K562 (cell line): ENCODE measurements around the gene CBX3. TPM values are rescaled to one million over a fixed set of nuclear protein-coding genes. Genes with fewer than 3 reads are reported as not detected.

Experiments used
- BRCA1 ChIP-seq, 2 experiments: fragments of 450-650 bp in 1 of 2; sonication (generic) in 1 of 2; formaldehyde crosslinking in 1 of 2; IDR thresholded peaks; 2 replicates each; pipeline versions ENCODE4 v1.5.0 to v1.6.1; 2017 to 2020; ENCODE audit warnings: mild to moderate bottlenecking in 1 of 2, missing genetic modification reagents in 1 of 2
- ETS2 ChIP-seq: IDR thresholded peaks from 2 replicates; pipeline ENCODE4 v1.6.1; 2016; ENCODE audit warnings: borderline replicate concordance, missing genetic modification characterization, mild to moderate bottlenecking, moderate library complexity, missing compliant biosample characterization; ENCODE audit not compliant: poor library complexity, severe bottlenecking
- FOXK1 ChIP-seq: sonication (generic); formaldehyde crosslinking; IDR thresholded peaks from 2 replicates; pipeline ENCODE4 v1.8.0; 2022; ENCODE audit warnings: missing genetic modification reagents, mild to moderate bottlenecking, borderline replicate concordance
- FUS ChIP-seq: fragments of 200-400 bp; formaldehyde crosslinking; optimal IDR thresholded peaks from 2 replicates; pipeline ENCODE3; 2017; ENCODE audit warnings: low read depth, low read length
- HDGF ChIP-seq: fragments of 450-650 bp; IDR thresholded peaks from 2 replicates; pipeline ENCODE4 v1.6.1; 2016
- MECOM ChIP-seq: fragments of 250-450 bp; sonication (Bioruptor Pico); IDR thresholded peaks from 2 replicates; pipeline ENCODE4 v1.8.0; 2022; ENCODE audit warnings: inconsistent platforms
- NELFE ChIP-seq: IDR thresholded peaks from 2 replicates; pipeline ENCODE4 v1.6.1; 2011; ENCODE audit warnings: mild to moderate bottlenecking; ENCODE audit not compliant: insufficient read depth, insufficient read length
- PHF21A ChIP-seq: fragments of 450-650 bp; IDR thresholded peaks from 2 replicates; pipeline ENCODE4 v1.6.1; 2017; ENCODE audit warnings: low read depth, borderline replicate concordance
- POLR2A ChIP-seq: fragments of 450-650 bp; conservative IDR thresholded peaks from 2 replicates; pipeline ENCODE4 v1.6.1; 2016
- POLR2AphosphoS2 ChIP-seq: IDR thresholded peaks from 2 replicates; pipeline ENCODE4 v1.6.1; 2012; ENCODE audit warnings: low read length, improper control_type of control experiment
- POLR3A ChIP-seq: IDR thresholded peaks from 2 replicates; pipeline ENCODE4 v1.6.1; 2011; ENCODE audit warnings: borderline replicate concordance, mild to moderate bottlenecking, moderate library complexity; ENCODE audit not compliant: insufficient read length, insufficient read depth; ENCODE audit errors: extremely low read depth
- PRPF4 ChIP-seq: fragments of 200-400 bp; formaldehyde crosslinking; IDR thresholded peaks from one replicate; pipeline ENCODE4 v1.6.1; 2017; ENCODE audit warnings: low read length, low read depth, mild to moderate bottlenecking; ENCODE audit not compliant: insufficient read depth, poor library complexity, severe bottlenecking
- RAD51 ChIP-seq: fragments of 450-650 bp; IDR thresholded peaks from 2 replicates; pipeline ENCODE4 v1.7.1; 2016; ENCODE audit warnings: low read depth, mild to moderate bottlenecking, borderline replicate concordance
- RBBP5 ChIP-seq: fragments of 200-600 bp; sonication (generic); IDR thresholded peaks from 2 replicates; pipeline ENCODE4 v1.6.1; 2012; ENCODE audit warnings: borderline replicate concordance, mild to moderate bottlenecking, low read length, control low read depth, inconsistent platforms; ENCODE audit not compliant: insufficient read depth, poor library complexity, severe bottlenecking
- SOX6 ChIP-seq: fragments of 450-650 bp; IDR thresholded peaks from 2 replicates; pipeline ENCODE4 v1.6.1; 2014; ENCODE audit warnings: mild to moderate bottlenecking
- TCFL5 ChIP-seq: fragments of 250-450 bp; sonication (Bioruptor Pico); conservative IDR thresholded peaks from 2 replicates; pipeline ENCODE4 v1.6.1; 2021; ENCODE audit warnings: mild to moderate bottlenecking, moderate library complexity, matching md5 sums
- WHSC1 ChIP-seq: IDR thresholded peaks from one replicate; pipeline ENCODE4 v1.6.1; 2012; ENCODE audit warnings: low read length, control low read depth, inconsistent platforms
- YBX1 ChIP-seq: fragments of 450-650 bp; IDR thresholded peaks from 2 replicates; pipeline ENCODE4 v1.7.1; 2016; ENCODE audit warnings: mild to moderate bottlenecking
- ZFPM2 ChIP-seq: fragments of 250-450 bp; sonication (Bioruptor Pico); IDR thresholded peaks from 2 replicates; pipeline ENCODE4 v1.5.1; 2022; ENCODE audit warnings: mild to moderate bottlenecking
- ZNF212 ChIP-seq: fragments of 450-650 bp; formaldehyde crosslinking; IDR thresholded peaks from 2 replicates; pipeline ENCODE4 v1.4.0; 2020; ENCODE audit warnings: mild to moderate bottlenecking
- ZNF324 ChIP-seq: fragments of 250-450 bp; sonication (Bioruptor Pico); IDR thresholded peaks from 2 replicates; pipeline ENCODE4 v1.4.0; 2020; ENCODE audit warnings: mild to moderate bottlenecking
- ZNF57 ChIP-seq: fragments of 450-650 bp; formaldehyde crosslinking; IDR thresholded peaks from 2 replicates; pipeline ENCODE4 v1.4.0; 2020; ENCODE audit warnings: mild to moderate bottlenecking, moderate library complexity
- ZNF717 ChIP-seq: fragments of 250-450 bp; sonication (Bioruptor Pico); IDR thresholded peaks from 2 replicates; pipeline ENCODE4 v1.5.0; 2021
- ZNF785 ChIP-seq: fragments of 250-450 bp; sonication (Bioruptor Pico); IDR thresholded peaks from 2 replicates; pipeline ENCODE4 v1.4.0; 2020; ENCODE audit warnings: mild to moderate bottlenecking
- polyA plus RNA-seq, 8 experiments: library from polyadenylated mRNA; depleted of rRNA in 4 of 8; stranded (reverse) in 5 of 8; unstranded in 3 of 8; fragments of >200 nt; fragmentation: Nextera tagmentation in 2 of 8; fragmentation: Illumina TruSeq in 1 of 8; extraction: Ambion mirVana in 2 of 8; extraction: Trizol in 1 of 8; gene quantifications; 2 replicates each; pipeline versions ENCODE4 v1.2.1 to v1.2.3, GENCODE V29; 2011 to 2014; ENCODE audit warnings: inconsistent platforms in 1 of 8, missing spikeins in 1 of 8
- total RNA-seq, 7 experiments: library from RNA; depleted of rRNA in 6 of 7; stranded (reverse); fragments of >200 nt in 6 of 7; fragmentation: Illumina TruSeq in 2 of 7; extraction: Trizol in 2 of 7; gene quantifications; 2 replicates each; pipeline versions ENCODE4 v1.2.1 to v1.2.3, GENCODE V29; 2011 to 2021; ENCODE audit warnings: low replicate concordance in 1 of 7
- TF ChIP-seq, protein P1 (sequence below): fragments of 450-650 bp; IDR thresholded peaks from 2 replicates; pipeline ENCODE4 v1.6.1; 2018; ENCODE audit not compliant: partially characterized antibody
- TF ChIP-seq, protein P2 (sequence below), 2 experiments: fragments of 450-650 bp; conservative IDR thresholded peaks; 2 replicates each; pipeline ENCODE4 v1.6.1; 2017; ENCODE audit warnings: mild to moderate bottlenecking in 2 of 2, moderate library complexity in 2 of 2

CBX3 gene
- total and polyA plus RNA-seq, 9 of the 15 experiments (the other 6 are each of a cell fraction or from before 2014, with no cell fraction given): 198 to 413 (median 328) TPM

DNA sequence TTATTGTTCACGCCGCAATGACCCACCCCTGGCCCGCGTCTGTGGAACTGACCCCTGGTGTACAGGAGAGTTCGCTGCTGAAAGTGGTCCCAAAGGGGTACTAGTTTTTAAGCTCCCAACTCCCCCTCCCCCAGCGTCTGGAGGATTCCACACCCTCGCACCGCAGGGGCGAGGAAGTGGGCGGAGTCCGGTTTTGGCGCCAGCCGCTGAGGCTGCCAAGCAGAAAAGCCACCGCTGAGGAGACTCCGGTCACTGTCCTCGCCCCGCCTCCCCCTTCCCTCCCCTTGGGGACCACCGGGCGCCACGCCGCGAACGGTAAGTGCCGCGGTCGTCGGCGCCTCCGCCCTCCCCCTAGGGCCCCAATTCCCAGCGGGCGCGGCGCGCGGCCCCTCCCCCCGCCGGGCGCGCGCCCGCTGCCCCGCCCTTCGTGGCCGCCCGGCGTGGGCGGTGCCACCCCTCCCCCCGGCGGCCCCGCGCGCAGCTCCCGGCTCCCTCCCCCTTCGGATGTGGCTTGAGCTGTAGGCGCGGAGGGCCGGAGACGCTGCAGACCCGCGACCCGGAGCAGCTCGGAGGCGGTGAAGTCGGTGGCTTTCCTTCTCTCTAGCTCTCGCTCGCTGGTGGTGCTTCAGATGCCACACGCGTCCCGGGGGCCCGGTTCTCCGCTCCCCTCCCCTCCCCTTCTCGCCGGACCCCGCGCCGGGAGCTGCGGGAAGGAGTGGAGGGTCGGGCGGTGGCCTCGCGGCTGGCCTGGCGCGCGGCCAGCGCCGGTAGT, at the start of gene CBX3 (continued):
- TF ChIP-seq FUS: no peak
- no peak for TF ChIP-seq ETS2 (tag)
- no peak for TF ChIP-seq PHF21A
- no peak for TF ChIP-seq ZFPM2
- no peak for TF ChIP-seq POLR3A
- no peak for TF ChIP-seq HDGF
- TF ChIP-seq YBX1: no peak
- no peak for TF ChIP-seq TCFL5
- TF ChIP-seq RAD51: no peak
- TF ChIP-seq, protein P1, sequence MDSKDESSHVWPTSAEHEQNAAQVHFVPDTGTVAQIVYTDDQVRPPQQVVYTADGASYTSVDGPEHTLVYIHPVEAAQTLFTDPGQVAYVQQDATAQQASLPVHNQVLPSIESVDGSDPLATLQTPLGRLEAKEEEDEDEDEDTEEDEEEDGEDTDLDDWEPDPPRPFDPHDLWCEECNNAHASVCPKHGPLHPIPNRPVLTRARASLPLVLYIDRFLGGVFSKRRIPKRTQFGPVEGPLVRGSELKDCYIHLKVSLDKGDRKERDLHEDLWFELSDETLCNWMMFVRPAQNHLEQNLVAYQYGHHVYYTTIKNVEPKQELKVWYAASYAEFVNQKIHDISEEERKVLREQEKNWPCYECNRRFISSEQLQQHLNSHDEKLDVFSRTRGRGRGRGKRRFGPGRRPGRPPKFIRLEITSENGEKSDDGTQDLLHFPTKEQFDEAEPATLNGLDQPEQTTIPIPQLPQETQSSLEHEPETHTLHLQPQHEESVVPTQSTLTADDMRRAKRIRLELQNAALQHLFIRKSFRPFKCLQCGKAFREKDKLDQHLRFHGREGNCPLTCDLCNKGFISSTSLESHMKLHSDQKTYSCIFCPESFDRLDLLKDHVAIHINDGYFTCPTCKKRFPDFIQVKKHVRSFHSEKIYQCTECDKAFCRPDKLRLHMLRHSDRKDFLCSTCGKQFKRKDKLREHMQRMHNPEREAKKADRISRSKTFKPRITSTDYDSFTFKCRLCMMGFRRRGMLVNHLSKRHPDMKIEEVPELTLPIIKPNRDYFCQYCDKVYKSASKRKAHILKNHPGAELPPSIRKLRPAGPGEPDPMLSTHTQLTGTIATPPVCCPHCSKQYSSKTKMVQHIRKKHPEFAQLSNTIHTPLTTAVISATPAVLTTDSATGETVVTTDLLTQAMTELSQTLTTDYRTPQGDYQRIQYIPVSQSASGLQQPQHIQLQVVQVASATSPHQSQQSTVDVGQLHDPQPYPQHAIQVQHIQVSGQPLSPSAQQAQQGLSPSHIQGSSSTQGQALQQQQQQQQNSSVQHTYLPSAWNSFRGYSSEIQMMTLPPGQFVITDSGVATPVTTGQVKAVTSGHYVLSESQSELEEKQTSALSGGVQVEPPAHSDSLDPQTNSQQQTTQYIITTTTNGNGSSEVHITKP: peak; percentile 94
- TF ChIP-seq, protein P2, sequence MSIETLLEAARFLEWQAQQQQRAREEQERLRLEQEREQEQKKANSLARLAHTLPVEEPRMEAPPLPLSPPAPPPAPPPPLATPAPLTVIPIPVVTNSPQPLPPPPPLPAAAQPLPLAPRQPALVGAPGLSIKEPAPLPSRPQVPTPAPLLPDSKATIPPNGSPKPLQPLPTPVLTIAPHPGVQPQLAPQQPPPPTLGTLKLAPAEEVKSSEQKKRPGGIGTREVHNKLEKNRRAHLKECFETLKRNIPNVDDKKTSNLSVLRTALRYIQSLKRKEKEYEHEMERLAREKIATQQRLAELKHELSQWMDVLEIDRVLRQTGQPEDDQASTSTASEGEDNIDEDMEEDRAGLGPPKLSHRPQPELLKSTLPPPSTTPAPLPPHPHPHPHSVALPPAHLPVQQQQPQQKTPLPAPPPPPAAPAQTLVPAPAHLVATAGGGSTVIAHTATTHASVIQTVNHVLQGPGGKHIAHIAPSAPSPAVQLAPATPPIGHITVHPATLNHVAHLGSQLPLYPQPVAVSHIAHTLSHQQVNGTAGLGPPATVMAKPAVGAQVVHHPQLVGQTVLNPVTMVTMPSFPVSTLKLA (conservative IDR thresholded peaks at IDR 0.05): peak; percentile 6 to 36; a peak in 2 of 4 replicates
- TF ChIP-seq ZNF717 (CRISPR knock-in tag): 0 out of 2 replicates have a peak, but pooled peaks have one; percentile 45
- TF ChIP-seq WHSC1: no peak
- TF ChIP-seq ZNF57 (CRISPR knock-in tag): no peak
- no peak for TF ChIP-seq ZNF212 (CRISPR knock-in tag)
- no peak for TF ChIP-seq ZNF785 (CRISPR knock-in tag)
- no peak for TF ChIP-seq POLR2AphosphoS2
- peak; percentile 94 for TF ChIP-seq PRPF4
- peak; percentile 78 for TF ChIP-seq RBBP5
- no peak for TF ChIP-seq NELFE
- no peak for TF ChIP-seq FOXK1 (CRISPR knock-in tag)
- no peak for TF ChIP-seq BRCA1 (IDR thresholded peaks at IDR 0.05)
- no peak for TF ChIP-seq BRCA1 (CRISPR knock-in tag; IDR thresholded peaks at IDR 0.05)
- no peak for TF ChIP-seq ZNF324 (CRISPR knock-in tag)
- no peak; the same call in 1 of the 2 replicates for TF ChIP-seq MECOM (CRISPR knock-in tag)
- TF ChIP-seq POLR2A: peak; percentile 94
- TF ChIP-seq SOX6: 0 out of 2 replicates have a peak, but pooled peaks have one; percentile 28
